ENCODE measurements around the gene DCTN4. TPM values are rescaled to one million over a fixed set of nuclear protein-coding genes. Genes with fewer than 3 reads are reported as not detected.
"Not testable (repeated sequence)": the region's sequence is repeated elsewhere in the genome, so short reads cannot be mapped to it uniquely, and the experiment has no call there.

Gene DCTN4
- total RNA-seq, 3 donors from 2014 or later, result 68.5 to 99.5 (median 83.4) TPM

DNA sequence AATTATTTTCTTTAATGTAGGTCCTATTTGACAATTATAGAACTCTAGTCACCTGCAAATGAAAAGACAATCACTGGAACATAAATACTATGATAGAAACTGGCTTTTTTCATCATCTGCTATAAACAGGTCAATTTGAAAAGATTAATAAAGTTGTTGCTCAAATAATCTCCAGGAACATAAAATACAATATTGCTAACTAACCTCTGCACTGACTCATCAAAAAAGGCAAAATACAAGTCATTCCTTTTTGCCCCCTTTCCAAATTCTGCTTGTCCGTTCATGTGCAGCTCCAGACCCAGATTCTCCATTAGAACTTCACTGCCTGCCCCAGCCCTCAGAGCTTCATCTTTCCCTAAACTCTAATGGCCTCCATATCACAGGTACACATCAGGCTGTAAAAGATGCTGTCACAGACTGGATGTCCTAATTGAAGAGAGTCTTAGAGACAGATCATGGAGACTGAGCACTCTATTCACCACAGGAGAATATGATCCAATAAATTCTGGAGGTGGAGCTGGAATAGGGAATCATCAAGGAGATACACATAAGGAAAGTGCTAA is 1.6 kb downstream of the DCTN4 start:
- Histone ChIP-seq H3K4me1 (no peaks in the 10 kb centered on the region), H3K4me3 (peak overlapping the region in 2 of 3 donors; percentile 62 to 66), H3K27me3 (no peaks in the 10 kb centered on the region), H3K27ac (peak overlapping the region in 1 of 2 donors; percentile 99), H3K9me3 (no peaks in the 10 kb centered on the region), H3K36me3 (no peaks in the 10 kb centered on the region)
- intact Hi-C loops (cut with DNase I; ENCODE audit: low total_unique reads), result no loop called here
- no peak for DNase-seq (ENCODE audit: low spot score in 2 of 2)
- TF ChIP-seq POLR2A (IDR thresholded peaks at IDR 0.05) (no peak), POLR2AphosphoS5 (IDR thresholded peaks at IDR 0.05) (no peak)
- TF ChIP-seq, protein P1, sequence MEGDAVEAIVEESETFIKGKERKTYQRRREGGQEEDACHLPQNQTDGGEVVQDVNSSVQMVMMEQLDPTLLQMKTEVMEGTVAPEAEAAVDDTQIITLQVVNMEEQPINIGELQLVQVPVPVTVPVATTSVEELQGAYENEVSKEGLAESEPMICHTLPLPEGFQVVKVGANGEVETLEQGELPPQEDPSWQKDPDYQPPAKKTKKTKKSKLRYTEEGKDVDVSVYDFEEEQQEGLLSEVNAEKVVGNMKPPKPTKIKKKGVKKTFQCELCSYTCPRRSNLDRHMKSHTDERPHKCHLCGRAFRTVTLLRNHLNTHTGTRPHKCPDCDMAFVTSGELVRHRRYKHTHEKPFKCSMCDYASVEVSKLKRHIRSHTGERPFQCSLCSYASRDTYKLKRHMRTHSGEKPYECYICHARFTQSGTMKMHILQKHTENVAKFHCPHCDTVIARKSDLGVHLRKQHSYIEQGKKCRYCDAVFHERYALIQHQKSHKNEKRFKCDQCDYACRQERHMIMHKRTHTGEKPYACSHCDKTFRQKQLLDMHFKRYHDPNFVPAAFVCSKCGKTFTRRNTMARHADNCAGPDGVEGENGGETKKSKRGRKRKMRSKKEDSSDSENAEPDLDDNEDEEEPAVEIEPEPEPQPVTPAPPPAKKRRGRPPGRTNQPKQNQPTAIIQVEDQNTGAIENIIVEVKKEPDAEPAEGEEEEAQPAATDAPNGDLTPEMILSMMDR (IDR thresholded peaks at IDR 0.05), result no peak

DNA sequence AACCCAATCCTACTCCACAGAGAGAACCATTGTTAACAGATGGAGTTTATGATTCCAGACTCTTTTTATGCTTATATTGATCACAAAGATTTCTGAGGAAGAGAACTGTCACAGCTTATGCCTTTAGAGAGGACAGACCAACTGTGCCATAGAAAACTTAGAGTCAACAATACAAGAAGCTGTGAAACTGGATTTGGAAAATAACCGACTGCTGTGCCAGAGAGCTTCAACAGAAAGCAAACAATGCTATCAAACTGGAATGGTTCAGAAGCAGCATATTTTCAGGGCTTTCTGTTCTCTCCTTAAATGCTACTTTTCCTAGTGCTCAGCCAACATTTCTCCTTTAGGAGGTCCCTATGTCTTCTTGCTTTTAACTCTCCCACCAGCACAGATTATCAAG is 5.0 kb downstream of the DCTN4 start:
- Histone ChIP-seq H3K27ac (no peak overlapping the region), H3K9me3 (no peaks in the 10 kb centered on the region), H3K4me1 (no peaks in the 10 kb centered on the region), H3K36me3 (peaks cover 4% of the 10 kb centered on the region), H3K27me3 (no peaks in the 10 kb centered on the region), H3K4me3 (no peak overlapping the region)
- intact Hi-C loops (cut with DNase I; ENCODE audit: low total_unique reads), result no loop called here
- no peak for DNase-seq (ENCODE audit: low spot score in 2 of 2)
- no peak for TF ChIP-seq POLR2AphosphoS5 (IDR thresholded peaks at IDR 0.05)
- TF ChIP-seq, protein P1 (IDR thresholded peaks at IDR 0.05), result no peak
- TF ChIP-seq POLR2A (IDR thresholded peaks at IDR 0.05), result no peak

DNA sequence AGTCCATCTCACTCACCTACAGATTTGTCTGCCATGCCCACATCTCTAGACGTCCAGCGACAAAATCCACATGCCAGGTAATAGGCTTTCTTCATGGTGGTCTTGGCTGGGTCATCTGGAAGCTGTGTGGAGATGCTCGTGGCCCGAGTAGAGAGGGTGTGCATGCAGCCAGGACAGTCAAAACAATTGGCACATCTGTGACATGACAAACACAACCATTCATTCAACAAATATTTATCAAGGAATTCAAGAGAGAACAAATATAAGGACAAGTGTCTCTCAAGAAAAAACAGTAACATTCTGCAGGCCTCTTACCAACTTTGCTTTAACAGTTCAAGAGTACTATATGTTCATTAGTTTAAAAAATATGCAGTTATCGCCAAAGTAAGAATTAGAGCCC is 5.4 kb downstream of the DCTN4 start:
- intact Hi-C loops (cut with DNase I; ENCODE audit: low total_unique reads), result no loop called here
- H3K27ac ChIP-seq, result peak overlapping the region in 1 of 2 donors; percentile 3
- no peaks in the 10 kb centered on the region for H3K9me3 ChIP-seq
- H3K36me3 ChIP-seq, result peaks cover 4% of the 10 kb centered on the region
- H3K27me3 ChIP-seq, result no peaks in the 10 kb centered on the region
- TF ChIP-seq, protein P1 (IDR thresholded peaks at IDR 0.05), result no peak
- TF ChIP-seq POLR2A (IDR thresholded peaks at IDR 0.05), result no peak
- TF ChIP-seq POLR2AphosphoS5 (IDR thresholded peaks at IDR 0.05), result no peak
- H3K4me3 ChIP-seq, result no peak overlapping the region
- no peak for DNase-seq (ENCODE audit: low spot score in 2 of 2)
- H3K4me1 ChIP-seq, result no peaks in the 10 kb centered on the region

DNA sequence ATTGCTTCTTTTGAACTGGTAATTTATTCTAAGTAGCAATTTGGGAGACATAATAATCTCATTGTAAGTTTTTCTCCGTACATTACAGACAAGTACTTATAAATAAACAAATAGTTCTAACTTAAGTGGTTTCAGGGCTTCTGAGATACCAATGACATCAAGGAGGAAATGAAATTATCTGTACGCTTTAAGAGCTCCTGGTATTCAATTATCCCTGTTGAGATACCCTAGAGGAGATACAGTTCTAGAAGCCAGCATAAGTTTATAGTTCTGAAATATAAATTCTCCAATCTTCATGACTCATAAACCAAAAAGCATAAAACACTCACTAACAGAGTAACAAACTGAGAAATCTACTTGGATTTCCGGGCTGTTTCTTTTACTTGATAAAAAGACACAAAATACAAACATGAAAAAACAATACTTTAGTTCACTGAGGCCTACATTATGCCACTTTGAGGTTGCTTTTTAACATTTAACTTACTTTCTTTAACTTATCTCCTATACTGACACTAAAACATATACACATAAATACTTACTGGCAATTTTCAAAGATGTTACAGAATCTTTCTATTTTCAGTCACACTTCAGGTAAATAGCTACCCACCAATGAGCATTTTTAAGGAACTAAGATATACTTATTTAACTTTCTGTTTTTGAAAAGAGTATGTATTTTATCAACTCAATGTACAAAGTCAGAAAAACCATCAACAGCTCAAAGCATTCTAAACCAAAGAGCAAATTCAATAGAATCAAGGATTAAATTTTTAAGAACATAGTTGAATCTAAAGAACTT is 7.5 kb downstream of the DCTN4 start:
- H3K27ac ChIP-seq, result no peak overlapping the region
- H3K36me3 ChIP-seq, result peaks cover 4% of the 10 kb centered on the region
- H3K27me3 ChIP-seq, result no peaks in the 10 kb centered on the region
- no peaks in the 10 kb centered on the region for H3K4me1 ChIP-seq
- intact Hi-C loops (cut with DNase I; ENCODE audit: low total_unique reads), result no loop called here
- H3K4me3 ChIP-seq, result no peak overlapping the region
- DNase-seq (ENCODE audit: low spot score in 2 of 2), result no peak
- no peaks in the 10 kb centered on the region for H3K9me3 ChIP-seq
- TF ChIP-seq POLR2AphosphoS5 (IDR thresholded peaks at IDR 0.05), result no peak
- TF ChIP-seq POLR2A (IDR thresholded peaks at IDR 0.05), result no peak
- TF ChIP-seq, protein P1 (IDR thresholded peaks at IDR 0.05), result no peak

DNA sequence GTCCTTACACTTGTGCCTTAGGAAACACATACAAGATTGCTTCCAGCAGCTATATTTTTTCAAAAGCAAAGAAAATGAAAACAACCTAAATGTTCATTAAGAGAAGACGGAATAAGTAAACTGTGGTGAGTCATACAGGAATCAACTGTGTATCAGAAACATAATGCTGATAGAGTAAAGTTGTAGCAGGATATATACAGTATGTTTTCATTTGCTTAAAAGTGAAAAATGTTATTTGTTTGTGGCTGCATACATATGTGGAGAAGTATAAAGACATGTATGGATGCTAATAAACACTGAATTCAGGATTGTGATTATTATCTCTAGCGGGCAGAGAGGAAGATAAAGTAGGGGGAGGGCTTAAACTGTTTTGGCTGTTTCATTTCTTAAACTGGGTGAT is 8.3 kb downstream of the DCTN4 start:
- no peak for DNase-seq (ENCODE audit: low spot score in 2 of 2)
- Histone ChIP-seq H3K27ac (no peak overlapping the region), H3K4me3 (no peak overlapping the region), H3K27me3 (no peaks in the 10 kb centered on the region), H3K9me3 (no peaks in the 10 kb centered on the region), H3K36me3 (peaks cover 4% of the 10 kb centered on the region), H3K4me1 (no peaks in the 10 kb centered on the region)
- TF ChIP-seq, protein P1 (IDR thresholded peaks at IDR 0.05), result no peak
- no peak for TF ChIP-seq POLR2AphosphoS5 (IDR thresholded peaks at IDR 0.05)
- no peak for TF ChIP-seq POLR2A (IDR thresholded peaks at IDR 0.05)
- intact Hi-C loops (cut with DNase I; ENCODE audit: low total_unique reads), result no loop called here

DNA sequence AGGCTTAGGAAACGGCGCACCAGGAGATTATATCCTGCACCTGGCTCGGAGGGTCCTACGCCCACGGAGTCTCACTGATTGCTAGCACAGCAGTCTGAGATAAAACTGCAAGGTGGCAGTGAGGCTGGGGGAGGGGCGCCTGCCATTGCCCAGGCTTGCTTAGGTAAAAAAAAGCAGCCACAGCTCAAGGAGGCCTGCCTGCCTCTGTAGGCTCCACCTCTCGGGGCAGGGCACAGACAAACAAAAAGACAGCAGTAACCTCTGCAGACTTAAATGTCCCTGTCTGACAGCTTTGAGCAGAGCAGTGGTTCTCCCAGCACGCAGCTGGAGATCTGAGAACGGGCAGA is 15.7 kb downstream of the DCTN4 start:
- H3K9me3 ChIP-seq; H3K4me1 ChIP-seq; H3K27ac ChIP-seq; DNase-seq (ENCODE audit: low spot score in 2 of 2); H3K27me3 ChIP-seq; intact Hi-C loops (cut with DNase I; ENCODE audit: low total_unique reads); H3K4me3 ChIP-seq; H3K36me3 ChIP-seq: not testable (repeated sequence)

DNA sequence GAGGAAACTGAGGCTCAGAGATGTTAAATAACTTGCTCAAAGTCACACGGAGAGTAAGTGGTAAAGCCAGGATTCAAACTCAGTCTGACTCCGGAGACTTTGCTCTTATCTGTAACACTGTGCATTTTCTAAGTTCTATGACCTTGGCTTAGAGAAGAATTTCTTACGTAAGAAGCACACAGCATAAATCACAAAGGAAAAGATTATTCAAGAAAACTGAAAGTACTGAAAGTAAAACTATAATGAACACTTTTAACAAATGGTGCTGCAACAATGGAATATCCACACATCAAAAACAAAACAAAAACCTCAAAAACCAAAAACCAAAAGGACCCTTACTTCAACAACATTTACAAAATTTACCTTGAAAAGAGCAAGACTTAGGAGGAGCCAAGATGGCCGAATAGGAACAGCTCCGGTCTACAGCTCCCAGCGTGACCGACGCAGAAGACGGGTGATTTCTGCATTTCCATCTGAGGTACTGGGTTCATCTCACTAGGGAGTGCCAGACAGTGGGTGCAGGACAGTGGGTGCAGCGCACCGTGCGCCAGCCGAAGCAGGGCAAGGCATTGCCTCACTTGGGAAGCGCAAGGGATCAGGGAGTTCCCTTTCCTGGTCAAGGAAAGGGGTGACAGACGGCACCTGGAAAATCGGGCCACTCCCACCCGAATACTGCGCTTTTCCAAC is 16.2 kb downstream of the DCTN4 start:
- H3K36me3 ChIP-seq; H3K9me3 ChIP-seq; H3K27me3 ChIP-seq; DNase-seq (ENCODE audit: low spot score in 2 of 2); H3K27ac ChIP-seq; H3K4me1 ChIP-seq; intact Hi-C loops (cut with DNase I; ENCODE audit: low total_unique reads); H3K4me3 ChIP-seq: not testable (repeated sequence)

Data from breast epithelium (tissue), 4 donors.